Upper lobe of right lung (tissue), 1 donor: Measurements from ENCODE around the gene PPT2. TPM values are rescaled to one million over a fixed set of nuclear protein-coding genes. Genes with fewer than 3 reads are reported as not detected.
A peak's percentile ranks its signal among the peaks of the same experiment; 100 is the strongest.

Experiments used
- ATAC-seq: fragments of 200-7000 bp; cut with Tn5 transposase; one replicate; pipeline ENCODE4 v1.9.1; 2020; ENCODE audit warnings: mild to moderate bottlenecking, moderate library complexity
- DNase-seq: peaks from one replicate; pipeline ENCODE4 v3.0.0-alpha.2; 2020
- H3K27ac ChIP-seq: fragments of 200-600 bp; one replicate; pipeline ENCODE4 v1.8.0; 2022
- H3K27me3 ChIP-seq: fragments of 200-600 bp; one replicate; pipeline ENCODE4 v1.8.0; 2022; ENCODE audit warnings: mild to moderate bottlenecking
- H3K36me3 ChIP-seq: fragments of 200-600 bp; one replicate; pipeline ENCODE4 v1.8.0; 2022
- H3K4me1 ChIP-seq: fragments of 200-600 bp; one replicate; pipeline ENCODE4 v1.8.0; 2022
- H3K4me3 ChIP-seq: fragments of 200-600 bp; one replicate; pipeline ENCODE4 v1.8.0; 2022; ENCODE audit warnings: mild to moderate bottlenecking
- H3K9me3 ChIP-seq: fragments of 200-600 bp; one replicate; pipeline ENCODE4 v1.8.0; 2022
- CTCF ChIP-seq: fragments of 200-600 bp; IDR thresholded peaks from one replicate; pipeline ENCODE4 v1.8.0; 2022; ENCODE audit warnings: antibody characterized with exemption
- intact Hi-C: fragments of 100-400 bp; cut with DNase I; formaldehyde crosslinking; loops from one replicate; pipeline ENCODE4 v1.11.0; 2022
- total RNA-seq: library from RNA; stranded (reverse); fragmentation: NEBNext Ultra II Directional; extraction: Animal tissue kit (Norgen Biotek cat#: 25700); gene quantifications from one replicate; pipeline ENCODE4 v1.2.1, GENCODE V29; 2021
- donor health status: DM: no; HTN: yes; CAD: no; lungs with severe emphysema.

Gene PPT2
- total RNA-seq, 1 donor from 2014 or later = 19.2 TPM

GRCh38 chr6:32173051-32173727 is 19.2 kb downstream of the PPT2 start:
- intact Hi-C loops = no loop called here
- Histone ChIP-seq H3K9me3 (no peaks in the 10 kb centered on the region), H3K4me1 (peaks cover 22% of the 10 kb centered on the region), H3K27ac (no peak overlapping the region), H3K4me3 (no peak overlapping the region), H3K36me3 (peaks cover 28% of the 10 kb centered on the region), H3K27me3 (no peaks in the 10 kb centered on the region)
- TF ChIP-seq CTCF = no peak
- ATAC-seq (no peak), DNase-seq (no peak)

- DNase-seq = no peak
- no peak overlapping the region for H3K4me3 ChIP-seq
Measured at GRCh38 chr6:32174416-32174815, 20.5 kb downstream of the PPT2 start.

GRCh38 chr6:32175322-32175710 is 21.4 kb downstream of the PPT2 start:
- ATAC-seq (no peak), DNase-seq (no peak)
- no peaks in the 10 kb centered on the region for H3K9me3 ChIP-seq
- peak overlapping the region; percentile 98 for H3K27ac ChIP-seq
- H3K4me1 ChIP-seq = peaks cover 37% of the 10 kb centered on the region
- H3K4me3 ChIP-seq = peak overlapping the region; percentile 85
- peaks cover 12% of the 10 kb centered on the region for H3K36me3 ChIP-seq
- intact Hi-C loops = no loop called here
- H3K27me3 ChIP-seq = no peaks in the 10 kb centered on the region
- no peak for TF ChIP-seq CTCF

More at GRCh38 chr6:32174416-32174815, 20.5 kb downstream of the PPT2 start:
- Histone ChIP-seq H3K36me3 (peaks cover 17% of the 10 kb centered on the region), H3K9me3 (no peaks in the 10 kb centered on the region), H3K27me3 (no peaks in the 10 kb centered on the region), H3K27ac (no peak overlapping the region), H3K4me1 (peaks cover 28% of the 10 kb centered on the region)
- TF ChIP-seq CTCF = no peak
- intact Hi-C loops = no loop called here
- ATAC-seq = no peak

- intact Hi-C loops = no loop called here
Measured at GRCh38 chr6:32175711-32176475, 22.0 kb downstream of the PPT2 start, which contains the start of gene AGPAT1. AGPAT1 (minus strand) TSS chr6:32176084; CDS start chr6:32171496, 4,588 bp downstream.

More at GRCh38 chr6:32175711-32176475, 22.0 kb downstream of the PPT2 start, which contains the start of gene AGPAT1:
- no peaks in the 10 kb centered on the region for H3K9me3 ChIP-seq
- H3K36me3 ChIP-seq = peaks cover 11% of the 10 kb centered on the region
- H3K4me1 ChIP-seq = peaks cover 37% of the 10 kb centered on the region
- no peak for TF ChIP-seq CTCF
- peak within 1 kb of the TSS; percentile 85 for H3K4me3 ChIP-seq
- H3K27ac ChIP-seq = peak within 1 kb of the TSS; percentile 98
- ATAC-seq (peak; percentile 81), DNase-seq (peak; percentile 97)
- H3K27me3 ChIP-seq = no peaks in the 10 kb centered on the region
